IMR-90 (cell line): ENCODE results near the gene TINAGL1. TPM values are rescaled to one million over a fixed set of nuclear protein-coding genes. Genes with fewer than 3 reads are reported as not detected.

Experiments used
- ATAC-seq: fragments of 200-7000 bp; cut with Tn5 transposase; 2 replicates; pipeline ENCODE4 v1.9.1; 2020; ENCODE audit warnings: low read depth, mild to moderate bottlenecking, moderate library complexity
- BruUV-seq: library from RNA; stranded (reverse); fragments of 400-500 nt; replicated peaks from 2 replicates; lab custom pipeline; 2021; lab: Mats Ljungman, UMichigan
- CTCF ChIA-PET: fragments of 300-600 bp; formaldehyde crosslinking; extraction: SDS; loops from one replicate; lab custom pipeline; 2021; ENCODE audit warnings: antibody characterized with exemption; lab: Yijun Ruan, JAX
- POLR2A ChIA-PET: fragments of 300-600 bp; sonication (Branson Sonifier 250); formaldehyde crosslinking; loops from one replicate; lab custom pipeline; 2022; ENCODE audit warnings: antibody characterized with exemption; ENCODE audit not compliant: unreplicated experiment; lab: Charles Lee
- DNase-seq: peaks from one replicate; pipeline ENCODE4 v3.0.0; 2013
- H2AFZ ChIP-seq: replicated peaks from 2 replicates; pipeline ENCODE3; 2013; ENCODE audit warnings: low read length, mild to moderate bottlenecking; ENCODE audit not compliant: poor library complexity
- H2AK5ac ChIP-seq: 2 replicates; pipeline ENCODE4 v1.6.1; 2013; ENCODE audit warnings: low read depth, low read length, inconsistent platforms
- H2AK9ac ChIP-seq: replicated peaks from 2 replicates; pipeline ENCODE3; 2013; ENCODE audit warnings: mild to moderate bottlenecking, low read depth, low read length, moderate library complexity; ENCODE audit not compliant: poor library complexity
- H2BK120ac ChIP-seq: 2 replicates; pipeline ENCODE4 v1.6.1; 2013; ENCODE audit warnings: low read depth, low read length, inconsistent platforms
- H2BK15ac ChIP-seq: 3 replicates; pipeline ENCODE4 v1.6.1; 2013; ENCODE audit warnings: low read depth, low read length, inconsistent platforms
- H2BK20ac ChIP-seq: 2 replicates; pipeline ENCODE4 v1.6.1; 2013; ENCODE audit warnings: low read depth, mild to moderate bottlenecking, inconsistent platforms, low read length, moderate library complexity
- H2BK5ac ChIP-seq: 2 replicates; pipeline ENCODE4 v1.6.1; 2013; ENCODE audit warnings: mild to moderate bottlenecking, low read depth, low read length, inconsistent platforms; ENCODE audit not compliant: poor library complexity, severe bottlenecking
- H3K14ac ChIP-seq: replicated peaks from 2 replicates; pipeline ENCODE4 v1.6.1; 2013; ENCODE audit warnings: low read depth, low read length, inconsistent platforms
- H3K18ac ChIP-seq: 2 replicates; pipeline ENCODE4 v1.6.1; 2013; ENCODE audit warnings: low read depth, low read length, control low read depth
- H3K23ac ChIP-seq: 2 replicates; pipeline ENCODE4 v1.6.1; 2013; ENCODE audit warnings: low read depth, low read length, inconsistent platforms
- H3K27ac ChIP-seq: 2 replicates; pipeline ENCODE4 v1.5.1; 2013; ENCODE audit warnings: mild to moderate bottlenecking, control low read depth, low read length; ENCODE audit not compliant: insufficient read depth
- H3K27me3 ChIP-seq: 2 replicates; pipeline ENCODE4 v1.6.1; 2013; ENCODE audit warnings: low read length; ENCODE audit not compliant: control insufficient read depth, insufficient read depth
- H3K36me3 ChIP-seq: 2 replicates; pipeline ENCODE4 v1.6.1; 2013; ENCODE audit warnings: low read length, mixed read lengths; ENCODE audit not compliant: control insufficient read depth, insufficient read depth
- H3K4ac ChIP-seq: 2 replicates; pipeline ENCODE4 v1.6.1; 2013; ENCODE audit warnings: low read depth, low read length, inconsistent platforms
- H3K4me1 ChIP-seq: 2 replicates; pipeline ENCODE4 v1.6.1; 2013; ENCODE audit warnings: low read length, mixed read lengths; ENCODE audit not compliant: control insufficient read depth, insufficient read depth
- H3K4me2 ChIP-seq: 2 replicates; pipeline ENCODE4 v1.6.1; 2013; ENCODE audit warnings: low read depth, mild to moderate bottlenecking, control low read depth, low read length, moderate library complexity
- H3K4me3 ChIP-seq: 2 replicates; pipeline ENCODE4 v1.5.1; 2013; ENCODE audit warnings: low read depth, mild to moderate bottlenecking, control low read depth, low read length, moderate library complexity; ENCODE audit not compliant: insufficient read depth
- H3K56ac ChIP-seq: 2 replicates; pipeline ENCODE4 v1.6.1; 2013; ENCODE audit warnings: low read length, inconsistent platforms; ENCODE audit not compliant: insufficient read depth; ENCODE audit errors: extremely low read depth
- H3K79me1 ChIP-seq, 2 experiments: 2 replicates each; pipeline ENCODE4 v1.6.1; 2013; ENCODE audit warnings: low read length in 2 of 2, inconsistent platforms in 1 of 2, low read depth in 1 of 2
- H3K9ac ChIP-seq: 2 replicates; pipeline ENCODE4 v1.6.1; 2013; ENCODE audit warnings: low read depth, low read length, control low read depth
- H3K9me1 ChIP-seq: 2 replicates; pipeline ENCODE4 v1.6.1; 2013; ENCODE audit warnings: low read length, inconsistent platforms; ENCODE audit not compliant: insufficient read depth
- H3K9me3 ChIP-seq: 2 replicates; pipeline ENCODE4 v1.6.1; 2013; ENCODE audit warnings: low read length; ENCODE audit not compliant: control insufficient read depth, insufficient read depth
- H4K20me1 ChIP-seq: 2 replicates; pipeline ENCODE4 v1.6.1; 2013; ENCODE audit warnings: low read length, inconsistent platforms; ENCODE audit not compliant: insufficient read depth
- H4K5ac ChIP-seq: 2 replicates; pipeline ENCODE4 v1.6.1; 2013; ENCODE audit warnings: mild to moderate bottlenecking, low read depth, low read length, control low read depth
- H4K8ac ChIP-seq, 2 experiments: 2 replicates each; pipeline ENCODE4 v1.6.1; 2013; ENCODE audit warnings: low read depth in 2 of 2, low read length in 2 of 2, control low read depth in 1 of 2, inconsistent platforms in 1 of 2
- H4K91ac ChIP-seq: 2 replicates; pipeline ENCODE4 v1.6.1; 2013; ENCODE audit warnings: low read depth, low read length, inconsistent platforms; ENCODE audit not compliant: insufficient read depth
- BHLHE40 ChIP-seq: fragments of 150-350 bp; IDR thresholded peaks from 2 replicates; pipeline ENCODE4 v1.6.1; 2016; ENCODE audit warnings: mild to moderate bottlenecking, low read depth, low read length
- CEBPB ChIP-seq: IDR thresholded peaks from 2 replicates; pipeline ENCODE4 v1.6.1; 2012; ENCODE audit warnings: low read depth, low read length, improper control_type of control experiment
- CHD1 ChIP-seq: IDR thresholded peaks from 2 replicates; pipeline ENCODE4 v1.6.1; 2012; ENCODE audit warnings: low read depth, low read length, improper control_type of control experiment
- CTCF ChIP-seq: conservative IDR thresholded peaks from 2 replicates; pipeline ENCODE4 v1.5.1; 2012; ENCODE audit warnings: mild to moderate bottlenecking, low read depth, low read length, improper control_type of control experiment
- MAFK ChIP-seq: IDR thresholded peaks from 2 replicates; pipeline ENCODE4 v1.6.1; 2012; ENCODE audit warnings: low read depth, low read length, improper control_type of control experiment
- MXI1 ChIP-seq: IDR thresholded peaks from 2 replicates; pipeline ENCODE4 v1.6.1; 2012; ENCODE audit warnings: low read depth, mild to moderate bottlenecking, low read length, moderate library complexity, borderline replicate concordance
- NFE2L2 ChIP-seq: fragments of 150-350 bp; IDR thresholded peaks from 2 replicates; pipeline ENCODE4 v1.6.1; 2016; ENCODE audit warnings: low read depth, mild to moderate bottlenecking, low read length
- POLR2A ChIP-seq: IDR thresholded peaks from 2 replicates; pipeline ENCODE4 v1.6.1; 2012; ENCODE audit warnings: mild to moderate bottlenecking, low read depth, low read length
- RFX5 ChIP-seq: IDR thresholded peaks from 2 replicates; pipeline ENCODE4 v1.8.0; 2012; ENCODE audit warnings: low read depth, mild to moderate bottlenecking, low read length, moderate library complexity
- SMC3 ChIP-seq: fragments of 150-350 bp; IDR thresholded peaks from 2 replicates; pipeline ENCODE4 v1.6.1; 2016; ENCODE audit warnings: low read depth, mild to moderate bottlenecking, antibody characterized with exemption, low read length, moderate library complexity
- USF2 ChIP-seq: fragments of 150-350 bp; IDR thresholded peaks from 2 replicates; pipeline ENCODE4 v1.6.1; 2017; ENCODE audit warnings: mild to moderate bottlenecking, antibody characterized with exemption, low read length, low read depth
- WGBS, 2 experiments: methylation state at CpG; one replicate each; pipeline versions ENCODE4 v1.1.5 to v1.1.7; 2013; ENCODE audit warnings: missing lambda C conversion rate in 2 of 2; ENCODE audit not compliant: insufficient read length in 1 of 2; ENCODE audit errors: extremely low coverage in 2 of 2; 5-methylcytosine and 5-hydroxymethylcytosine counted together
- dilution Hi-C: fragments of 300-500 bp; cut with HindIII; formaldehyde crosslinking; loops from one replicate; pipeline ENCODE4 v1.14.3; 2018; ENCODE audit warnings: low sequenced_read_pairs; ENCODE audit not compliant: unreplicated experiment
- in situ Hi-C: fragments of 300-500 bp; cut with MboI; formaldehyde crosslinking; loops from 3 replicates; pipeline ENCODE4 v1.14.3; 2019; ENCODE audit warnings: low sequenced_read_pairs, inconsistent platforms, mixed read lengths
- intact Hi-C: fragments of 100-400 bp; cut with micrococcal nuclease; formaldehyde crosslinking; loops from 2 replicates; pipeline ENCODE4 v1.10.0; 2022
- polyA plus RNA-seq, 3 experiments: library from polyadenylated mRNA; depleted of rRNA; stranded (reverse); fragments of >200 nt; gene quantifications; 2 replicates each; pipeline ENCODE4 v1.2.3, GENCODE V29; 2012; ENCODE audit warnings: low replicate concordance in 1 of 3
- total RNA-seq: library from RNA; depleted of rRNA; stranded (reverse); fragments of >200 nt; gene quantifications from 2 replicates; pipeline ENCODE4 v1.2.3, GENCODE V29; 2012

The TINAGL1 gene
- total and polyA plus RNA-seq, 2 of the 4 experiments (the other 2 are of a cell fraction): 0.54 to 1.5 TPM

- Histone ChIP-seq H4K91ac (no peak overlapping the region), H3K9me3 (no peaks in the 10 kb centered on the region), H2BK15ac (no peak overlapping the region), H2BK120ac (no peak overlapping the region), H4K20me1 (peaks cover 30% of the 10 kb centered on the region), H3K36me3 (peaks cover 38% of the 10 kb centered on the region), H3K18ac (no peak overlapping the region), H3K27me3 (no peaks in the 10 kb centered on the region), H2BK20ac (no peak overlapping the region), H3K23ac (no peak overlapping the region), H4K8ac (no peak overlapping the region), H2AK9ac (no peak overlapping the region), H3K14ac (no peak overlapping the region), H3K9me1 (peaks cover 9% of the 10 kb centered on the region; the same call in 1 of the 2 replicates), H2AFZ (no peak overlapping the region), H3K9ac (no peak overlapping the region), H3K4me1 (peaks cover 3% of the 10 kb centered on the region; the same call in 1 of the 2 replicates), H3K79me1 (peaks cover 18 to 46% of the 10 kb centered on the region in 2 experiments), H3K27ac (no peak overlapping the region), H2AK5ac (no peak overlapping the region), H3K4me2 (no peak overlapping the region), H4K5ac (no peak overlapping the region), H3K4ac (no peak overlapping the region), H3K4me3 (no peak overlapping the region), H2BK5ac (no peak overlapping the region), H3K56ac (no peak overlapping the region)
- TF ChIP-seq RFX5 (no peak), MXI1 (no peak), MAFK (no peak), USF2 (no peak), NFE2L2 (no peak), POLR2A (no peak), CEBPB (no peak), CHD1 (no peak), BHLHE40 (no peak), SMC3 (no peak), CTCF (no peak)
- dilution Hi-C loops: no loop called here
- ChIA-PET POLR2A (no interaction called here), CTCF (interaction anchor here (0.8 to 1.4 kb wide), 3 partner anchors 12 to 45 kb away, joined by 3 to 4 read pairs (median 4); partner anchors contain the start of gene PEF1)
- no CpG with 5 or more reads among the region's 3 CpGs for WGBS, 2 experiments
- DNase-seq (no peak), ATAC-seq (no peak)
- in situ Hi-C loops: no loop called here
- no TSS peak for BruUV-seq
- intact Hi-C loops: no loop called here
Measured at GRCh38 chr1:31632649-31633048, 56.3 kb downstream of the TINAGL1 start.
